Ovary (tissue), 9 donors: ENCODE measurements around the gene CRYL1. TPM values are rescaled to one million over a fixed set of nuclear protein-coding genes. Genes with fewer than 3 reads are reported as not detected.

Experiments used
- DNase-seq, 5 donors: peaks; one replicate each; pipeline ENCODE4 v3.0.0-alpha.2; 2019 to 2020
- H3K27ac ChIP-seq, 2 donors: fragments of 200-600 bp; one replicate each; pipeline versions ENCODE4 v1.5.1 to v1.8.0; 2019 to 2022
- H3K27me3 ChIP-seq: fragments of 200-600 bp; one replicate; pipeline ENCODE4 v1.8.0; 2022
- H3K36me3 ChIP-seq: fragments of 200-600 bp; sonication (generic); one replicate; pipeline ENCODE4 v1.5.1; 2019
- H3K4me1 ChIP-seq: one replicate; pipeline ENCODE4 v1.8.1; 2013; ENCODE audit warnings: mild to moderate bottlenecking, moderate library complexity; ENCODE audit not compliant: insufficient read depth
- H3K4me3 ChIP-seq: fragments of 200-600 bp; sonication (generic); one replicate; pipeline ENCODE4 v1.5.1; 2017
- H3K9me3 ChIP-seq, 2 donors: fragments of 200-600 bp in 1 of 2; sonication (generic) in 1 of 2; one replicate each; pipeline versions ENCODE4 v1.5.1 to v1.8.1; 2013 to 2019; ENCODE audit warnings: mild to moderate bottlenecking in 1 of 2, moderate library complexity in 1 of 2
- EP300 ChIP-seq: sonication (generic); formaldehyde crosslinking; IDR thresholded peaks from one replicate; pipeline ENCODE4 v1.6.1; 2017; ENCODE audit warnings: antibody characterized with exemption
- POLR2A ChIP-seq: fragments of 450-650 bp; IDR thresholded peaks from one replicate; pipeline ENCODE4 v1.6.1; 2017; ENCODE audit warnings: antibody characterized with exemption, mild to moderate bottlenecking, moderate library complexity
- WGBS, 3 donors: extraction: QIAGEN DNeasy Blood & Tissue Kit in 1 of 3; methylation state at CpG; one replicate each; pipeline versions ENCODE4 v1.1.5 to v1.1.7; 2013 to 2017; 5-methylcytosine and 5-hydroxymethylcytosine counted together
- intact Hi-C, 4 donors: fragments of 100-400 bp; cut with DNase I; formaldehyde crosslinking; loops; one replicate each; pipeline versions ENCODE4 v1.11.0 to v1.15.1; 2022 to 2023
- polyA plus RNA-seq, 2 donors: library from polyadenylated mRNA; stranded (reverse); fragments of 200-250 nt in 1 of 2; fragments of 350-450 nt in 1 of 2; fragmentation: Illumina TruSeq in 1 of 2; extraction: RNeasy Lipid Tissue Mini Kit (QIAGEN cat#74804) in 1 of 2; gene quantifications; one replicate each; pipeline ENCODE4 v1.2.3, GENCODE V29; 2013 to 2014
- total RNA-seq, 7 donors: library from RNA; depleted of rRNA in 2 of 7; stranded (reverse); fragments of >200 nt in 2 of 7; fragmentation: NEBNext Ultra II Directional in 3 of 7; extraction: Animal tissue kit (Norgen Biotek cat#: 25700) in 3 of 7; gene quantifications; one replicate each; pipeline versions ENCODE4 v1.1.0 to v1.2.4, GENCODE V29; 2016 to 2023
- TF ChIP-seq, protein P1 (sequence below), 3 donors: fragments of 450-650 bp in 2 of 3; fragments of 200-600 bp in 1 of 3; IDR thresholded peaks; one replicate each; pipeline versions ENCODE4 v1.5.1 to v1.8.0; 2016 to 2022; ENCODE audit warnings: antibody characterized with exemption in 3 of 3, mild to moderate bottlenecking in 1 of 3
- donor health status: DM: no; HTN: no; CAD: no; lungs with moderate emphysema.
- donor health status: DM: no; HTN: no; CAD: no.
- donor health status: Bipolar disorder and iron deficiency.
- donor health status: DM: yes; HTN: yes; CAD: no.
- donor health status: DM: no; HTN: no; CAD: no.
- donor health status: DM: yes; HTN: yes; CAD: no.

The CRYL1 gene
- total and polyA plus RNA-seq, 9 donors, result 17.3 to 41.7 (median 25.8) TPM

DNA sequence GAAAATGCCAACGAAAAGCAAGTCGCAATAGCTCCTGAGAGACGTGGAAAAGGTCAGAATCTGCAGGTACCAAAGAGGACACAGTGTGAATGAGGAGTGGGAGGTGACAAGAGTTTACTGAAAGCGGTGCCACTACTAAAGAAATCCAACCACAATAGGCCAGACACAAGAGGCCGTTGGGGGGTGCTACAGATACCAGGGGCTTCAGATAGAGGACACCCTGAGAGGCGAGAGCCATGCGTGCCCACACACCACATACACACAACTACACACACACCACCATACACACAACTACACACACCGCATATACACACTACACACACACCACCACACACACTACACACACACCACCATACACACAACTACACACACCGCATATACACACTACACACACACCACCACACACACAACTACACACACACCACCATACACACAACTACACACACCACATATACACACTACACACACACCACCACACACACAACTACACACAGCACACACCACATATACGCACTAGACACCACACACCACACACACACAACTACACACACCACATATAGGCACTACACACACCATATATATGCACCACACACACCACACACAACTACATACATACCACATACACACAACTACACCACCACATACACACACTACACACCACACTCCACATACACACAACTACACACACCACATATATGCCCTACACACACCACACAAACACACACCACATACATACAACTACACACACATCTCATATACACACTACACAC is 28.5 kb downstream of the CRYL1 start:
- TF ChIP-seq EP300, result no peak
- TF ChIP-seq, protein P1, sequence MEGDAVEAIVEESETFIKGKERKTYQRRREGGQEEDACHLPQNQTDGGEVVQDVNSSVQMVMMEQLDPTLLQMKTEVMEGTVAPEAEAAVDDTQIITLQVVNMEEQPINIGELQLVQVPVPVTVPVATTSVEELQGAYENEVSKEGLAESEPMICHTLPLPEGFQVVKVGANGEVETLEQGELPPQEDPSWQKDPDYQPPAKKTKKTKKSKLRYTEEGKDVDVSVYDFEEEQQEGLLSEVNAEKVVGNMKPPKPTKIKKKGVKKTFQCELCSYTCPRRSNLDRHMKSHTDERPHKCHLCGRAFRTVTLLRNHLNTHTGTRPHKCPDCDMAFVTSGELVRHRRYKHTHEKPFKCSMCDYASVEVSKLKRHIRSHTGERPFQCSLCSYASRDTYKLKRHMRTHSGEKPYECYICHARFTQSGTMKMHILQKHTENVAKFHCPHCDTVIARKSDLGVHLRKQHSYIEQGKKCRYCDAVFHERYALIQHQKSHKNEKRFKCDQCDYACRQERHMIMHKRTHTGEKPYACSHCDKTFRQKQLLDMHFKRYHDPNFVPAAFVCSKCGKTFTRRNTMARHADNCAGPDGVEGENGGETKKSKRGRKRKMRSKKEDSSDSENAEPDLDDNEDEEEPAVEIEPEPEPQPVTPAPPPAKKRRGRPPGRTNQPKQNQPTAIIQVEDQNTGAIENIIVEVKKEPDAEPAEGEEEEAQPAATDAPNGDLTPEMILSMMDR (IDR thresholded peaks at IDR 0.05), result no peak
- no peak for TF ChIP-seq POLR2A
- Histone ChIP-seq H3K4me1 (no peaks in the 10 kb centered on the region), H3K36me3 (no peaks in the 10 kb centered on the region), H3K9me3 (no peaks in the 10 kb centered on the region), H3K4me3 (no peak overlapping the region), H3K27me3 (no peaks in the 10 kb centered on the region), H3K27ac (no peak overlapping the region)
- WGBS, 3 donors, result 75 to 78% (median 76%) methylated on average over 10 of the region's 10 CpGs
- intact Hi-C loops, result loop anchor here (5.0 to 10.0 kb wide), 5 partner anchors 208 to 430 kb away; partner anchors contain the start of gene IL17D (in 1 of the 4)
- no peak for DNase-seq

DNA sequence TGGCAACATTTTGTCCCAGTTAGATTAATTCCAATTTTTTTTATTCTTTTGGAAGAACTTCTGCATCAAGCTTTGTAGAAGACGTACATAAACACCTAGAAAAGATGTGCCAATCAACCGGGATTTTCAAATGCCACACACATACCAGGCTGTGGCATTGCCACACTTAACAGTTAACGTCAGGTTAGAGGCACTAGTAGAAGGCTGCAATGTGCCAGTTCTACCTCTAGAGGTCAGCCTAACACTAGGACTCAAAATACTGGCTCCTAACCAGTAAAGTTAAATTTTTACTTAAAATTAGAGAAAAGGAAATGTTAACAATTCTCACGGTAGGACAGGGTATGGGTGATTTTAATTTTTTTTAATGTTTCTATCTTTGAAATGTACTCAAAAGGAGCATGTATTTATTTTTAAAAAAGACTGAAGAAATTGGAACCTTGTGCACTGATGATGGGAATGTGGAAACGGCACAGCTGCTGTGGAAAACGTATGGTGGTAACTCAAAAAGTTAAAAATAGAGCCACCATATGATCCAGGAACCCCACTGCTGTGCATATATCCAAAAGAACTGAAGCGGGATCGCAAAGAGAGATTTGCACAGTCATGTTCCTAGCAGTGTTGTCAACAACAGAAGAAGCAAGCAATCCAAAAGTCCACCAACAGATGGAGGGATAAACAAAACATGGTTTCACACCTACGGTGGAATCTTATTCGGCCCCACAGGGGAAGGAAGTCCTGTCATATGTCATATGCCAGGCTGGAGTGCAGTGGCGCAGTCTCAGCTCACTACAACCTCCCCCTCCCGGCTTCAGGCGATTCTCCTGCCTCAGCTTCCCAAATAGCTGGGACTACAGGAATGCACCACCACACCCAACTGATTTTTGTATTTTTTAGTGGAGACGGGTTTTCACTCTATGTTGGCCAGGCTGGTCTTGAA is 30.3 kb downstream of the CRYL1 start:
- no peaks in the 10 kb centered on the region for H3K36me3 ChIP-seq
- H3K4me1 ChIP-seq, result no peaks in the 10 kb centered on the region
- H3K4me3 ChIP-seq, result no peak overlapping the region
- H3K27ac ChIP-seq, result no peak overlapping the region
- H3K27me3 ChIP-seq, result no peaks in the 10 kb centered on the region
- no peaks in the 10 kb centered on the region for H3K9me3 ChIP-seq
- 24 to 26% (median 25%) methylated on average over 14 of the region's 14 CpGs for WGBS, 3 donors
- TF ChIP-seq POLR2A, result no peak
- TF ChIP-seq, protein P1 (IDR thresholded peaks at IDR 0.05), result peak; percentile 72 to 83 (median 78)
- DNase-seq, result peak in 4 of 5 donors; percentile 29 to 67 (median 44)
- intact Hi-C loops, result loop anchor here (5.0 to 10.0 kb wide), 5 partner anchors 209 to 432 kb away; partner anchors contain the start of gene IL17D (in 1 of the 4)

DNA sequence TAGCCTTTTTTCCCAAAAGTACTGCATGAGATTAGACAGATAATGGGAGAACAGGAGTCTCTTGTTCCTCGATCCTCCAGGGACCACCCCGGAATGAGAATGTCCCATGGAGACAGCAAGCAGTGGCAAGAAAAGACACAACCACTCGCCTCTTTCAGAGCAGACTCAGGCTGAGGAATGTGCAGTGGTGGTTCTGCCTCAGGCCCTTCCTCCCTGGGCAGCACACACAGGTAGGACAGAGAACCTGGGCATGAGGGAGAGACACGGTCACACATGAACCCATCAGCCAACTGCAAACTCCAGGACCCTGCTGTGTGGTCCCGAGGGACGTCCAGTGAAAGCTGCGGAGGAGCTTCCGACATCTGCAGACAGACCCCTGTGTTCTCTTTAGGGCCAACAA is 31.0 kb downstream of the CRYL1 start:
- Histone ChIP-seq H3K9me3 (no peaks in the 10 kb centered on the region), H3K27ac (no peak overlapping the region), H3K4me1 (no peaks in the 10 kb centered on the region), H3K36me3 (no peaks in the 10 kb centered on the region), H3K4me3 (no peak overlapping the region), H3K27me3 (no peaks in the 10 kb centered on the region)
- no peak for TF ChIP-seq EP300
- intact Hi-C loops, result loop anchor here (5.0 to 10.0 kb wide), 6 partner anchors 210 to 433 kb away; partner anchors contain the start of gene IL17D (in 1 of the 4)
- 35 to 46% (median 35%) methylated on average over 8 of the region's 8 CpGs for WGBS, 3 donors
- no peak for DNase-seq

DNA sequence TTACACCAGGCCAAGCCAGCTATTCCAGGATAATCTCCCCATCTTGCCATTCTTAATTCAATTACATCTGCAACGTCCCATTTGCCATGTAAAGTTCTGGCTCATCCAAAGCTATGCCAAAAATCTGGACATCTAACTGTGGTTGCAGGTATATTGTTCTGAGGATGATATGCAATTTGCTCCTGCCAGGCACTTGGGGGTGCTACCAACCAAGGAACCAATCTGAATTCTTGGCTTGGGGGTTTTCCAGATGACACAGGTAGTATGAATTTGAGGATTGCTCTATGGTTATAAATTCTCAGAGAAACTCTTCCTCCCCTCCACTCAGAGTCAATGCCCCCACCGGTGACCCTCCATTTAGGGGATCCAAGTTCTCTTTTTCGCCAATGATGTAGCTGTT is 33.0 kb downstream of the CRYL1 start:
- Histone ChIP-seq H3K27me3 (no peaks in the 10 kb centered on the region), H3K4me3 (no peak overlapping the region), H3K36me3 (no peaks in the 10 kb centered on the region), H3K27ac (no peak overlapping the region), H3K9me3 (no peaks in the 10 kb centered on the region), H3K4me1 (no peaks in the 10 kb centered on the region)
- intact Hi-C loops, result loop anchor here in 3 of 4 donors (5.0 to 10.0 kb wide), 6 partner anchors 212 to 435 kb away; partner anchors contain the start of gene IL17D (in 1 of the 3)
- 63 to 81% (median 68%) methylated on average over 3 of the region's 3 CpGs for WGBS, 3 donors
- TF ChIP-seq EP300 (no peak), POLR2A (no peak)
- TF ChIP-seq, protein P1 (IDR thresholded peaks at IDR 0.05), result no peak
- DNase-seq, result no peak
